GM23248 (cell line): Measurements from ENCODE around the gene WASHC1. TPM values are rescaled to one million over a fixed set of nuclear protein-coding genes. Genes with fewer than 3 reads are reported as not detected.
A peak's percentile ranks its signal among the peaks of the same experiment; 100 is the strongest.
"Not testable (repeated sequence)": the region's sequence is repeated elsewhere in the genome, so short reads cannot be mapped to it uniquely, and the experiment has no call there.

Experiments used
- DNase-seq: peaks from one replicate; pipeline ENCODE4 v3.0.0-alpha.2; 2015
- H2AFZ ChIP-seq: fragments of 200-600 bp; sonication (generic); 2 replicates; pipeline ENCODE4 v1.6.1; 2016; ENCODE audit warnings: antibody characterized with exemption
- H3F3A ChIP-seq: fragments of 200-600 bp; sonication (generic); 2 replicates; pipeline ENCODE4 v1.6.1; 2016; ENCODE audit warnings: mild to moderate bottlenecking, antibody characterized with exemption, mixed run types; ENCODE audit not compliant: insufficient read depth
- H3K27ac ChIP-seq: fragments of 200-600 bp; sonication (generic); 2 replicates; pipeline ENCODE4 v1.5.1; 2016; ENCODE audit warnings: mild to moderate bottlenecking
- H3K27me3 ChIP-seq: fragments of 200-600 bp; sonication (generic); replicated peaks from 2 replicates; pipeline ENCODE4 v1.6.1; 2016; ENCODE audit warnings: mild to moderate bottlenecking; ENCODE audit not compliant: insufficient read depth
- H3K36me3 ChIP-seq: fragments of 200-600 bp; sonication (generic); 2 replicates; pipeline ENCODE4 v1.6.1; 2016; ENCODE audit warnings: low read depth, mild to moderate bottlenecking
- H3K4me1 ChIP-seq: fragments of 200-600 bp; sonication (generic); 2 replicates; pipeline ENCODE4 v1.6.1; 2016; ENCODE audit warnings: mild to moderate bottlenecking; ENCODE audit not compliant: insufficient read depth
- H3K4me2 ChIP-seq: fragments of 200-600 bp; sonication (generic); one replicate; pipeline ENCODE4 v1.6.1; 2016; ENCODE audit warnings: mild to moderate bottlenecking; ENCODE audit not compliant: unreplicated experiment
- H3K4me3 ChIP-seq: fragments of 200-600 bp; sonication (generic); 2 replicates; pipeline ENCODE4 v1.5.1; 2016; ENCODE audit warnings: mild to moderate bottlenecking
- H3K79me2 ChIP-seq: fragments of 200-600 bp; sonication (generic); 2 replicates; pipeline ENCODE4 v1.6.1; 2016; ENCODE audit warnings: mild to moderate bottlenecking; ENCODE audit not compliant: insufficient read depth
- H3K9ac ChIP-seq: fragments of 200-600 bp; sonication (generic); 2 replicates; pipeline ENCODE4 v1.6.1; 2016; ENCODE audit warnings: mild to moderate bottlenecking
- H3K9me2 ChIP-seq: fragments of 200-600 bp; sonication (generic); 2 replicates; pipeline ENCODE4 v1.6.1; 2016; ENCODE audit warnings: mixed run types, mild to moderate bottlenecking, moderate library complexity; ENCODE audit not compliant: insufficient read depth
- H3K9me3 ChIP-seq: fragments of 200-600 bp; sonication (generic); one replicate; pipeline ENCODE4 v1.6.1; 2017; ENCODE audit warnings: low read depth
- H4K20me1 ChIP-seq: fragments of 200-600 bp; sonication (generic); 2 replicates; pipeline ENCODE4 v1.6.0; 2016; ENCODE audit not compliant: insufficient read depth
- WGBS, 2 experiments: methylation state at CpG; one replicate each; pipeline ENCODE4 v1.1.6; 2015 to 2017; ENCODE audit warnings: low lambda C conversion rate in 2 of 2, low coverage in 1 of 2; ENCODE audit errors: missing lambda C conversion rate in 2 of 2; 5-methylcytosine and 5-hydroxymethylcytosine counted together
- in situ Hi-C: fragments of 300-500 bp; cut with MboI; formaldehyde crosslinking; loops from 2 replicates; pipeline ENCODE4 v1.15.0; 2020
- polyA plus RNA-seq: library from polyadenylated mRNA; unstranded; fragments of >200 nt; fragmentation: Nextera tagmentation; extraction: Ambion mirVana; gene quantifications from 2 replicates; pipeline ENCODE4 v1.2.1, GENCODE V29; 2016
- total RNA-seq: library from RNA; depleted of rRNA; stranded (reverse); fragments of >200 nt; shearing (Covaris generic); gene quantifications from 2 replicates; pipeline ENCODE4 v1.2.3, GENCODE V29; 2014

The WASHC1 gene
- total and polyA plus RNA-seq, 2 experiments from 2014 or later: 3.1 to 9.0 TPM

- H2AFZ ChIP-seq, H3K36me3 ChIP-seq, H3K4me1 ChIP-seq, H3K9ac ChIP-seq, H3K4me3 ChIP-seq, H3K27me3 ChIP-seq, H3K27ac ChIP-seq, H3F3A ChIP-seq, H3K9me2 ChIP-seq, H3K4me2 ChIP-seq, H4K20me1 ChIP-seq, in situ Hi-C loops, DNase-seq, H3K9me3 ChIP-seq, H3K79me2 ChIP-seq: not testable (repeated sequence)
- WGBS, 2 experiments: 67 to 79% methylated on average over 2 of the region's 2 CpGs
Observed at GRCh38 chr9:41819-42218, 12.6 kb upstream of the WASHC1 start.

- H2AFZ ChIP-seq, H3K4me3 ChIP-seq, H3K9me2 ChIP-seq, H3K79me2 ChIP-seq, H3K9ac ChIP-seq, H3K36me3 ChIP-seq, H3K4me2 ChIP-seq, H4K20me1 ChIP-seq, in situ Hi-C loops, H3F3A ChIP-seq, H3K4me1 ChIP-seq, DNase-seq, H3K27ac ChIP-seq, H3K27me3 ChIP-seq, H3K9me3 ChIP-seq: not testable (repeated sequence)
- WGBS, 2 experiments: 72 to 76% methylated on average over 8 to 9 of the region's 9 CpGs
Observed at GRCh38 chr9:41261-41676, 12.0 kb upstream of the WASHC1 start.

- H3K27ac ChIP-seq, DNase-seq, H3K4me1 ChIP-seq, H3K79me2 ChIP-seq, H3K9me2 ChIP-seq, in situ Hi-C loops, H3K36me3 ChIP-seq, H4K20me1 ChIP-seq, H3K9ac ChIP-seq, H3K4me3 ChIP-seq, H3F3A ChIP-seq, H3K9me3 ChIP-seq, H2AFZ ChIP-seq, H3K27me3 ChIP-seq, H3K4me2 ChIP-seq: not testable (repeated sequence)
- 76 to 81% methylated on average over 4 to 5 of the region's 6 CpGs for WGBS, 2 experiments
Observed at GRCh38 chr9:32308-32707, 3.1 kb upstream of the WASHC1 start.

- H3K4me2 ChIP-seq, DNase-seq, H3K27me3 ChIP-seq, H3K27ac ChIP-seq, H3K9me3 ChIP-seq, H4K20me1 ChIP-seq, H3K9me2 ChIP-seq, H3K36me3 ChIP-seq, H2AFZ ChIP-seq, in situ Hi-C loops, H3K4me1 ChIP-seq, H3F3A ChIP-seq, H3K79me2 ChIP-seq: not testable (repeated sequence)
- H3K9ac ChIP-seq: peak overlapping the region; percentile 62
- 0% methylated on average over 1 to 12 of the region's 30 CpGs for WGBS, 2 experiments
- H3K4me3 ChIP-seq: peak overlapping the region; percentile 56
Observed at GRCh38 chr9:28775-29174, 481 bp downstream of the WASHC1 start.

GRCh38 chr9:21621-22020 lies 7.6 kb downstream of the WASHC1 start:
- H3K27me3 ChIP-seq, H3K9ac ChIP-seq, DNase-seq, H3K79me2 ChIP-seq, H3K36me3 ChIP-seq, H3K9me3 ChIP-seq, H3F3A ChIP-seq, H3K4me2 ChIP-seq, H3K27ac ChIP-seq, H3K4me3 ChIP-seq, H4K20me1 ChIP-seq, H3K4me1 ChIP-seq, H2AFZ ChIP-seq, H3K9me2 ChIP-seq, in situ Hi-C loops: not testable (repeated sequence)
- 85 to 93% methylated on average over 2 to 4 of the region's 9 CpGs for WGBS, 2 experiments

GRCh38 chr9:16875-17274 lies 12.4 kb downstream of the WASHC1 start:
- H2AFZ ChIP-seq, H3K4me1 ChIP-seq, H3K4me2 ChIP-seq, H3K4me3 ChIP-seq, DNase-seq, H3K9me2 ChIP-seq, H3K36me3 ChIP-seq, H3K27ac ChIP-seq, H3K79me2 ChIP-seq, H3K9ac ChIP-seq, H3F3A ChIP-seq, H4K20me1 ChIP-seq, in situ Hi-C loops, H3K27me3 ChIP-seq, H3K9me3 ChIP-seq: not testable (repeated sequence)
- 95 to 100% methylated on average over 3 of the region's 6 CpGs for WGBS, 2 experiments

GRCh38 chr9:14129-14809 lies 15.0 kb downstream of the WASHC1 start:
- H3K9me3 ChIP-seq, H3K79me2 ChIP-seq, H3K36me3 ChIP-seq, H3K4me3 ChIP-seq, H2AFZ ChIP-seq, H4K20me1 ChIP-seq, H3K4me2 ChIP-seq, in situ Hi-C loops, H3K9me2 ChIP-seq, H3K9ac ChIP-seq, H3K4me1 ChIP-seq, H3K27me3 ChIP-seq, H3K27ac ChIP-seq, H3F3A ChIP-seq: not testable (repeated sequence)
- DNase-seq: peak; percentile 0
- WGBS, 2 experiments: 38 to 42% methylated on average over 7 of the region's 10 CpGs

- H3K4me2 ChIP-seq, H3K4me1 ChIP-seq, H3K4me3 ChIP-seq, in situ Hi-C loops, H3K9ac ChIP-seq, H3K9me2 ChIP-seq, H2AFZ ChIP-seq, H4K20me1 ChIP-seq, H3K9me3 ChIP-seq, H3K27ac ChIP-seq, DNase-seq, H3K27me3 ChIP-seq, H3K36me3 ChIP-seq, H3K79me2 ChIP-seq, H3F3A ChIP-seq: not testable (repeated sequence)
- 42 to 71% methylated on average over 12 to 16 of the region's 26 CpGs for WGBS, 2 experiments
Observed at GRCh38 chr9:11206-11605, 18.1 kb downstream of the WASHC1 start.
